IMR-90 (cell line): ENCODE measurements around the gene ESM1. TPM values are rescaled to one million over a fixed set of nuclear protein-coding genes. Genes with fewer than 3 reads are reported as not detected.
A peak's percentile ranks its signal among the peaks of the same experiment; 100 is the strongest.

Experiments used
- ATAC-seq: fragments of 200-7000 bp; cut with Tn5 transposase; 2 replicates; pipeline ENCODE4 v1.9.1; 2020; ENCODE audit warnings: low read depth, mild to moderate bottlenecking, moderate library complexity
- BruUV-seq: library from RNA; stranded (reverse); fragments of 400-500 nt; replicated peaks from 2 replicates; lab custom pipeline; 2021; lab: Mats Ljungman, UMichigan
- CTCF ChIA-PET: fragments of 300-600 bp; formaldehyde crosslinking; extraction: SDS; loops from one replicate; lab custom pipeline; 2021; ENCODE audit warnings: antibody characterized with exemption; lab: Yijun Ruan, JAX
- POLR2A ChIA-PET: fragments of 300-600 bp; sonication (Branson Sonifier 250); formaldehyde crosslinking; loops from one replicate; lab custom pipeline; 2022; ENCODE audit warnings: antibody characterized with exemption; ENCODE audit not compliant: unreplicated experiment; lab: Charles Lee
- DNase-seq: peaks from one replicate; pipeline ENCODE4 v3.0.0; 2013
- H2AFZ ChIP-seq: replicated peaks from 2 replicates; pipeline ENCODE3; 2013; ENCODE audit warnings: low read length, mild to moderate bottlenecking; ENCODE audit not compliant: poor library complexity
- H2AK5ac ChIP-seq: 2 replicates; pipeline ENCODE4 v1.6.1; 2013; ENCODE audit warnings: low read depth, low read length, inconsistent platforms
- H2AK9ac ChIP-seq: replicated peaks from 2 replicates; pipeline ENCODE3; 2013; ENCODE audit warnings: mild to moderate bottlenecking, low read depth, low read length, moderate library complexity; ENCODE audit not compliant: poor library complexity
- H2BK120ac ChIP-seq: 2 replicates; pipeline ENCODE4 v1.6.1; 2013; ENCODE audit warnings: low read depth, low read length, inconsistent platforms
- H2BK15ac ChIP-seq: 3 replicates; pipeline ENCODE4 v1.6.1; 2013; ENCODE audit warnings: low read depth, low read length, inconsistent platforms
- H2BK20ac ChIP-seq: 2 replicates; pipeline ENCODE4 v1.6.1; 2013; ENCODE audit warnings: low read depth, mild to moderate bottlenecking, inconsistent platforms, low read length, moderate library complexity
- H2BK5ac ChIP-seq: 2 replicates; pipeline ENCODE4 v1.6.1; 2013; ENCODE audit warnings: mild to moderate bottlenecking, low read depth, low read length, inconsistent platforms; ENCODE audit not compliant: poor library complexity, severe bottlenecking
- H3K14ac ChIP-seq: replicated peaks from 2 replicates; pipeline ENCODE4 v1.6.1; 2013; ENCODE audit warnings: low read depth, low read length, inconsistent platforms
- H3K18ac ChIP-seq: 2 replicates; pipeline ENCODE4 v1.6.1; 2013; ENCODE audit warnings: low read depth, low read length, control low read depth
- H3K23ac ChIP-seq: 2 replicates; pipeline ENCODE4 v1.6.1; 2013; ENCODE audit warnings: low read depth, low read length, inconsistent platforms
- H3K27ac ChIP-seq: 2 replicates; pipeline ENCODE4 v1.5.1; 2013; ENCODE audit warnings: mild to moderate bottlenecking, control low read depth, low read length; ENCODE audit not compliant: insufficient read depth
- H3K27me3 ChIP-seq: 2 replicates; pipeline ENCODE4 v1.6.1; 2013; ENCODE audit warnings: low read length; ENCODE audit not compliant: control insufficient read depth, insufficient read depth
- H3K36me3 ChIP-seq: 2 replicates; pipeline ENCODE4 v1.6.1; 2013; ENCODE audit warnings: low read length, mixed read lengths; ENCODE audit not compliant: control insufficient read depth, insufficient read depth
- H3K4ac ChIP-seq: 2 replicates; pipeline ENCODE4 v1.6.1; 2013; ENCODE audit warnings: low read depth, low read length, inconsistent platforms
- H3K4me1 ChIP-seq: 2 replicates; pipeline ENCODE4 v1.6.1; 2013; ENCODE audit warnings: low read length, mixed read lengths; ENCODE audit not compliant: control insufficient read depth, insufficient read depth
- H3K4me2 ChIP-seq: 2 replicates; pipeline ENCODE4 v1.6.1; 2013; ENCODE audit warnings: low read depth, mild to moderate bottlenecking, control low read depth, low read length, moderate library complexity
- H3K4me3 ChIP-seq: 2 replicates; pipeline ENCODE4 v1.5.1; 2013; ENCODE audit warnings: low read depth, mild to moderate bottlenecking, control low read depth, low read length, moderate library complexity; ENCODE audit not compliant: insufficient read depth
- H3K56ac ChIP-seq: 2 replicates; pipeline ENCODE4 v1.6.1; 2013; ENCODE audit warnings: low read length, inconsistent platforms; ENCODE audit not compliant: insufficient read depth; ENCODE audit errors: extremely low read depth
- H3K79me1 ChIP-seq, 2 experiments: 2 replicates each; pipeline ENCODE4 v1.6.1; 2013; ENCODE audit warnings: low read length in 2 of 2, inconsistent platforms in 1 of 2, low read depth in 1 of 2
- H3K9ac ChIP-seq: 2 replicates; pipeline ENCODE4 v1.6.1; 2013; ENCODE audit warnings: low read depth, low read length, control low read depth
- H3K9me1 ChIP-seq: 2 replicates; pipeline ENCODE4 v1.6.1; 2013; ENCODE audit warnings: low read length, inconsistent platforms; ENCODE audit not compliant: insufficient read depth
- H3K9me3 ChIP-seq: 2 replicates; pipeline ENCODE4 v1.6.1; 2013; ENCODE audit warnings: low read length; ENCODE audit not compliant: control insufficient read depth, insufficient read depth
- H4K20me1 ChIP-seq: 2 replicates; pipeline ENCODE4 v1.6.1; 2013; ENCODE audit warnings: low read length, inconsistent platforms; ENCODE audit not compliant: insufficient read depth
- H4K5ac ChIP-seq: 2 replicates; pipeline ENCODE4 v1.6.1; 2013; ENCODE audit warnings: mild to moderate bottlenecking, low read depth, low read length, control low read depth
- H4K8ac ChIP-seq, 2 experiments: 2 replicates each; pipeline ENCODE4 v1.6.1; 2013; ENCODE audit warnings: low read depth in 2 of 2, low read length in 2 of 2, control low read depth in 1 of 2, inconsistent platforms in 1 of 2
- H4K91ac ChIP-seq: 2 replicates; pipeline ENCODE4 v1.6.1; 2013; ENCODE audit warnings: low read depth, low read length, inconsistent platforms; ENCODE audit not compliant: insufficient read depth
- BHLHE40 ChIP-seq: fragments of 150-350 bp; IDR thresholded peaks from 2 replicates; pipeline ENCODE4 v1.6.1; 2016; ENCODE audit warnings: mild to moderate bottlenecking, low read depth, low read length
- CEBPB ChIP-seq: IDR thresholded peaks from 2 replicates; pipeline ENCODE4 v1.6.1; 2012; ENCODE audit warnings: low read depth, low read length, improper control_type of control experiment
- CHD1 ChIP-seq: IDR thresholded peaks from 2 replicates; pipeline ENCODE4 v1.6.1; 2012; ENCODE audit warnings: low read depth, low read length, improper control_type of control experiment
- FOS ChIP-seq: fragments of 150-350 bp; IDR thresholded peaks from 2 replicates; pipeline ENCODE4 v1.6.1; 2016; ENCODE audit warnings: low read depth, low read length
- MAFK ChIP-seq: IDR thresholded peaks from 2 replicates; pipeline ENCODE4 v1.6.1; 2012; ENCODE audit warnings: low read depth, low read length, improper control_type of control experiment
- MAZ ChIP-seq: IDR thresholded peaks from 2 replicates; pipeline ENCODE4 v1.6.1; 2012; ENCODE audit warnings: low read depth, mild to moderate bottlenecking, low read length, improper control_type of control experiment, moderate library complexity, borderline replicate concordance
- MXI1 ChIP-seq: IDR thresholded peaks from 2 replicates; pipeline ENCODE4 v1.6.1; 2012; ENCODE audit warnings: low read depth, mild to moderate bottlenecking, low read length, moderate library complexity, borderline replicate concordance
- NFE2L2 ChIP-seq: fragments of 150-350 bp; IDR thresholded peaks from 2 replicates; pipeline ENCODE4 v1.6.1; 2016; ENCODE audit warnings: low read depth, mild to moderate bottlenecking, low read length
- POLR2A ChIP-seq: IDR thresholded peaks from 2 replicates; pipeline ENCODE4 v1.6.1; 2012; ENCODE audit warnings: mild to moderate bottlenecking, low read depth, low read length
- RAD21 ChIP-seq: IDR thresholded peaks from 2 replicates; pipeline ENCODE4 v1.6.1; 2012; ENCODE audit warnings: low read length, improper control_type of control experiment
- RCOR1 ChIP-seq: IDR thresholded peaks from 2 replicates; pipeline ENCODE4 v1.6.1; 2012; ENCODE audit warnings: mild to moderate bottlenecking, low read length, improper control_type of control experiment; ENCODE audit not compliant: insufficient replicate concordance
- RFX5 ChIP-seq: IDR thresholded peaks from 2 replicates; pipeline ENCODE4 v1.8.0; 2012; ENCODE audit warnings: low read depth, mild to moderate bottlenecking, low read length, moderate library complexity
- SMC3 ChIP-seq: fragments of 150-350 bp; IDR thresholded peaks from 2 replicates; pipeline ENCODE4 v1.6.1; 2016; ENCODE audit warnings: low read depth, mild to moderate bottlenecking, antibody characterized with exemption, low read length, moderate library complexity
- WGBS, 2 experiments: methylation state at CpG; one replicate each; pipeline versions ENCODE4 v1.1.5 to v1.1.7; 2013; ENCODE audit warnings: missing lambda C conversion rate in 2 of 2; ENCODE audit not compliant: insufficient read length in 1 of 2; ENCODE audit errors: extremely low coverage in 2 of 2; 5-methylcytosine and 5-hydroxymethylcytosine counted together
- dilution Hi-C: fragments of 300-500 bp; cut with HindIII; formaldehyde crosslinking; loops from one replicate; pipeline ENCODE4 v1.14.3; 2018; ENCODE audit warnings: low sequenced_read_pairs; ENCODE audit not compliant: unreplicated experiment
- in situ Hi-C: fragments of 300-500 bp; cut with MboI; formaldehyde crosslinking; loops from 3 replicates; pipeline ENCODE4 v1.14.3; 2019; ENCODE audit warnings: low sequenced_read_pairs, inconsistent platforms, mixed read lengths
- intact Hi-C: fragments of 100-400 bp; cut with micrococcal nuclease; formaldehyde crosslinking; loops from 2 replicates; pipeline ENCODE4 v1.10.0; 2022
- polyA plus RNA-seq, 3 experiments: library from polyadenylated mRNA; depleted of rRNA; stranded (reverse); fragments of >200 nt; gene quantifications; 2 replicates each; pipeline ENCODE4 v1.2.3, GENCODE V29; 2012; ENCODE audit warnings: low replicate concordance in 1 of 3
- total RNA-seq: library from RNA; depleted of rRNA; stranded (reverse); fragments of >200 nt; gene quantifications from 2 replicates; pipeline ENCODE4 v1.2.3, GENCODE V29; 2012
- TF ChIP-seq, protein P1 (sequence below): fragments of 150-350 bp; IDR thresholded peaks from 2 replicates; pipeline ENCODE4 v1.6.1; 2016; ENCODE audit warnings: low read depth, mild to moderate bottlenecking, low read length, moderate library complexity, borderline replicate concordance
- TF ChIP-seq, protein P2 (sequence below): fragments of 150-350 bp; IDR thresholded peaks from 2 replicates; pipeline ENCODE4 v1.6.1; 2017; ENCODE audit warnings: mild to moderate bottlenecking, antibody characterized with exemption, low read length, low read depth
- TF ChIP-seq, protein P3 (sequence below): conservative IDR thresholded peaks from 2 replicates; pipeline ENCODE4 v1.5.1; 2012; ENCODE audit warnings: mild to moderate bottlenecking, low read depth, low read length, improper control_type of control experiment

The ESM1 gene
- total and polyA plus RNA-seq, 2 of the 4 experiments (the other 2 are of a cell fraction), result 7.1 to 10.2 TPM

DNA sequence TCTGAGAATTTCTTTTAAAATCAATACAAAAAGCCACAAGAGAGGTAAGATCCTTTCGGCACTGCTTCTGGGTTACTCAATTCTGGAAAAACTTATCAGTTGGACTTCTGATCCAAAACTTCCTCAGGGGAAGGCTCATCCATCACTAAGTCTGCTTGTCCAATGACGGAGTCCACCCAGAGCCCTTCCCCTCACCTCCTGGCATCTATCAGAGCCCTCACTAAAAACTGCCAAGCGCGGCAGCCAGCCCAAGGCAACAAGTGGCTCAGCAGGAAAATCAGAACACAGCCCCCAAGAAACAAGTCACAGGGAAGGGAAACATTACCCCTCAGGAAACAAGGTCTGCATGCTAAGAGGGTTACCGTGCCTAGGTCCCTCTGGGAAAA is 869 bp upstream of the ESM1 start:
- no peaks in the 10 kb centered on the region for H3K9me3 ChIP-seq
- H3K18ac ChIP-seq, result peak overlapping the region; percentile 46; the same call in 1 of the 2 replicates
- in situ Hi-C loops, result no loop called here
- ATAC-seq (no peak; the same call in 1 of the 2 replicates), DNase-seq (no peak)
- POLR2A ChIA-PET, result no interaction called here
- peak overlapping the region; percentile 73 for H2BK120ac ChIP-seq
- H3K9me1 ChIP-seq, result peaks cover 10% of the 10 kb centered on the region
- H3K9ac ChIP-seq, result no peak overlapping the region
- BruUV-seq, result no TSS peak
- H3K4me2 ChIP-seq, result peak overlapping the region; percentile 63; the same call in 1 of the 2 replicates
- H3K56ac ChIP-seq, result no peak overlapping the region
- no CpG with 5 or more reads among the region's 5 CpGs for WGBS, 2 experiments
- H2AK9ac ChIP-seq, result no peak overlapping the region
- peak overlapping the region; percentile 72 for H2AFZ ChIP-seq
- H3K36me3 ChIP-seq, result no peaks in the 10 kb centered on the region
- H2BK5ac ChIP-seq, result no peak overlapping the region
- dilution Hi-C loops, result no loop called here
- H4K8ac ChIP-seq, result peak overlapping the region in 1 of 2 experiments; percentile 14; a peak in 1 of 4 replicates
- intact Hi-C loops, result no loop called here
- no peak overlapping the region for H3K27ac ChIP-seq
- CTCF ChIA-PET, result interaction anchor here (0.9 to 1.1 kb wide), 2 partner anchors 15 to 160 kb away, joined by 3 to 4 read pairs; no protein-coding TSS in a partner anchor
- TF ChIP-seq POLR2A (no peak), BHLHE40 (no peak), MAFK (no peak), SMC3 (no peak), RFX5 (no peak), NFE2L2 (no peak), MAZ (no peak), CEBPB (no peak), MXI1 (no peak), RAD21 (no peak), RCOR1 (no peak), FOS (no peak), CHD1 (no peak)
- TF ChIP-seq, protein P1, sequence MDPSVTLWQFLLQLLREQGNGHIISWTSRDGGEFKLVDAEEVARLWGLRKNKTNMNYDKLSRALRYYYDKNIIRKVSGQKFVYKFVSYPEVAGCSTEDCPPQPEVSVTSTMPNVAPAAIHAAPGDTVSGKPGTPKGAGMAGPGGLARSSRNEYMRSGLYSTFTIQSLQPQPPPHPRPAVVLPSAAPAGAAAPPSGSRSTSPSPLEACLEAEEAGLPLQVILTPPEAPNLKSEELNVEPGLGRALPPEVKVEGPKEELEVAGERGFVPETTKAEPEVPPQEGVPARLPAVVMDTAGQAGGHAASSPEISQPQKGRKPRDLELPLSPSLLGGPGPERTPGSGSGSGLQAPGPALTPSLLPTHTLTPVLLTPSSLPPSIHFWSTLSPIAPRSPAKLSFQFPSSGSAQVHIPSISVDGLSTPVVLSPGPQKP, result no peak
- TF ChIP-seq, protein P2, sequence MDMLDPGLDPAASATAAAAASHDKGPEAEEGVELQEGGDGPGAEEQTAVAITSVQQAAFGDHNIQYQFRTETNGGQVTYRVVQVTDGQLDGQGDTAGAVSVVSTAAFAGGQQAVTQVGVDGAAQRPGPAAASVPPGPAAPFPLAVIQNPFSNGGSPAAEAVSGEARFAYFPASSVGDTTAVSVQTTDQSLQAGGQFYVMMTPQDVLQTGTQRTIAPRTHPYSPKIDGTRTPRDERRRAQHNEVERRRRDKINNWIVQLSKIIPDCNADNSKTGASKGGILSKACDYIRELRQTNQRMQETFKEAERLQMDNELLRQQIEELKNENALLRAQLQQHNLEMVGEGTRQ, result no peak
- TF ChIP-seq, protein P3, sequence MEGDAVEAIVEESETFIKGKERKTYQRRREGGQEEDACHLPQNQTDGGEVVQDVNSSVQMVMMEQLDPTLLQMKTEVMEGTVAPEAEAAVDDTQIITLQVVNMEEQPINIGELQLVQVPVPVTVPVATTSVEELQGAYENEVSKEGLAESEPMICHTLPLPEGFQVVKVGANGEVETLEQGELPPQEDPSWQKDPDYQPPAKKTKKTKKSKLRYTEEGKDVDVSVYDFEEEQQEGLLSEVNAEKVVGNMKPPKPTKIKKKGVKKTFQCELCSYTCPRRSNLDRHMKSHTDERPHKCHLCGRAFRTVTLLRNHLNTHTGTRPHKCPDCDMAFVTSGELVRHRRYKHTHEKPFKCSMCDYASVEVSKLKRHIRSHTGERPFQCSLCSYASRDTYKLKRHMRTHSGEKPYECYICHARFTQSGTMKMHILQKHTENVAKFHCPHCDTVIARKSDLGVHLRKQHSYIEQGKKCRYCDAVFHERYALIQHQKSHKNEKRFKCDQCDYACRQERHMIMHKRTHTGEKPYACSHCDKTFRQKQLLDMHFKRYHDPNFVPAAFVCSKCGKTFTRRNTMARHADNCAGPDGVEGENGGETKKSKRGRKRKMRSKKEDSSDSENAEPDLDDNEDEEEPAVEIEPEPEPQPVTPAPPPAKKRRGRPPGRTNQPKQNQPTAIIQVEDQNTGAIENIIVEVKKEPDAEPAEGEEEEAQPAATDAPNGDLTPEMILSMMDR, result no peak
- peak overlapping the region; percentile 79; the same call in 2 of the 3 replicates for H2BK15ac ChIP-seq
- no peak overlapping the region; the same call in 1 of the 2 replicates for H3K23ac ChIP-seq
- no peaks in the 10 kb centered on the region for H4K20me1 ChIP-seq
- H2AK5ac ChIP-seq, result peak overlapping the region; percentile 50
- peak overlapping the region; percentile 56; the same call in 1 of the 2 replicates for H2BK20ac ChIP-seq
- no peaks in the 10 kb centered on the region for H3K79me1 ChIP-seq
- peaks cover 2% of the 10 kb centered on the region; the same call in 1 of the 2 replicates for H3K27me3 ChIP-seq
- no peak overlapping the region for H3K4me3 ChIP-seq
- peak overlapping the region; percentile 53 for H3K4ac ChIP-seq
- peaks cover 12% of the 10 kb centered on the region for H3K4me1 ChIP-seq
- H4K5ac ChIP-seq, result peak overlapping the region; percentile 70; the same call in 1 of the 2 replicates
- H3K14ac ChIP-seq, result peak overlapping the region; percentile 65
- peak overlapping the region; percentile 40; the same call in 1 of the 2 replicates for H4K91ac ChIP-seq
